IPS DF 6.9 (cell line): ENCODE data around the gene NOL6.
"Not testable (repeated sequence)": the region's sequence is repeated elsewhere in the genome, so short reads cannot be mapped to it uniquely, and the experiment has no call there.

Experiments used
- DNase-seq: peaks from one replicate; pipeline ENCODE4 v3.0.0-alpha.2; 2013; ENCODE audit warnings: low read depth, low spot score
- H3K27ac ChIP-seq: one replicate; pipeline ENCODE4 v1.5.1; 2013; ENCODE audit warnings: low read length, control low read depth
- H3K27me3 ChIP-seq: 2 replicates; pipeline ENCODE4 v1.6.1; 2013; ENCODE audit warnings: mild to moderate bottlenecking, low read length; ENCODE audit not compliant: control insufficient read depth, insufficient read depth
- H3K36me3 ChIP-seq: 2 replicates; pipeline ENCODE4 v1.6.1; 2013; ENCODE audit warnings: low read length; ENCODE audit not compliant: control insufficient read depth, insufficient read depth
- H3K4me1 ChIP-seq: 2 replicates; pipeline ENCODE4 v1.6.1; 2013; ENCODE audit warnings: low read length; ENCODE audit not compliant: control insufficient read depth, insufficient read depth
- H3K4me3 ChIP-seq: 2 replicates; pipeline ENCODE4 v1.5.1; 2013; ENCODE audit warnings: mild to moderate bottlenecking, low read length
- H3K9me3 ChIP-seq: 2 replicates; pipeline ENCODE4 v1.6.1; 2013; ENCODE audit warnings: low read length, inconsistent platforms; ENCODE audit not compliant: control insufficient read depth, insufficient read depth
- WGBS: extraction: QIAGEN DNeasy Blood & Tissue Kit; methylation state at CpG from one replicate; pipeline ENCODE4 v1.1.7; 2013; ENCODE audit warnings: mixed read lengths, missing lambda C conversion rate; ENCODE audit not compliant: insufficient read length, insufficient coverage; 5-methylcytosine and 5-hydroxymethylcytosine counted together

The NOL6 gene

DNA sequence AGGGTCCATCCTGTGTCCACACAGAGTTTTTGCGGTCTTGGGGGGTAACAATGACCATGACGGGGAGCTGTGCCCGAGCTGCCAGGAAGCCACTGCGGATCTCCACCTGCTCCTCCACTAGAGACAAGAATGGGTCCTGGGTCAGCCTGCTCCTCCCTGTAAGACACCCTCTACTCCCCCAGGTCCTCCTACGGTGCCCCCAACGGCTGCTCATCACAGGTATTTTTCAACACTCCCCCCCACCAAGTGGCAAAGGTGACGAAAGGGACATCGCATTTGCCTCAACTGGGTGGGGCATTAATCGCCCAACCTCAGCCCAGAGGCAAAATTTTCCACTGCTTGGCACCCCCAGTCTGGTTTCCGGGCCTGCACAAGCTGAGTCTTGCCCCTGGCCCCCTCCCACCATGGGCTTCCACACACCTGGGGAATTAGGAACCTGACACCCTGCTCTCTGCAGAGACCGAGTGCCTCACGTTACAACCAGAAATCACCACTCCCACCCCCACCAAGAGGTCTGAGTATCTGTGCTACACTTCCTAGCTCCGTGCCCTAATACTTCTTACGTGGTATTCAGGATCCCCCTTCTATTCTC is 9.6 kb downstream of the NOL6 start:
- H3K36me3 ChIP-seq = peaks cover 64% of the 10 kb centered on the region
- H3K27me3 ChIP-seq = no peaks in the 10 kb centered on the region
- no peaks in the 10 kb centered on the region for H3K4me1 ChIP-seq
- DNase-seq = no peak
- no peak overlapping the region for H3K27ac ChIP-seq
- WGBS = no CpG with 5 or more reads among the region's 14 CpGs
- no peaks in the 10 kb centered on the region for H3K9me3 ChIP-seq
- no peak overlapping the region for H3K4me3 ChIP-seq

DNA sequence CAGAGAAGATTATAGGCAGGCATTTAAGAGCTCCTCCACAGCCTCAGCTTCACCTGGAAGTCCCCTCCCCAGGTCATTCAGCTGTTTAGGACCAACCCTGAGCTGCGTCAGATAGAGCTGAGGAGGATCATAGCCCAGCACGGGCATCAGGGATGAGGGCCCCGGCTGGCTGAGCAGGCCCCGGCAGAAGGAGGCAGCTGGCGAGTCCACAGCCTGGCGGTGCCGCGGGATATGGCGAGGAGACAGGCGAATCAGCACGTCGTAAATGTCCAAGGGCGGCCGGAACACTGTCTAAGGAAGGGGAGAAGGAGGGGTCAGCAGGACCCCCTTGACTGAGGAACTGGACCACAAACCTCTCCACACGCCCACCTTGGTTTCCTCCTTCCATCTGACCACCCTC is 10.6 kb downstream of the NOL6 start:
- Histone ChIP-seq H3K4me3 (no peak overlapping the region), H3K27me3 (no peaks in the 10 kb centered on the region), H3K36me3 (peaks cover 56% of the 10 kb centered on the region), H3K4me1 (no peaks in the 10 kb centered on the region), H3K9me3 (no peaks in the 10 kb centered on the region), H3K27ac (no peak overlapping the region)
- no CpG with 5 or more reads among the region's 15 CpGs for WGBS
- no peak for DNase-seq

DNA sequence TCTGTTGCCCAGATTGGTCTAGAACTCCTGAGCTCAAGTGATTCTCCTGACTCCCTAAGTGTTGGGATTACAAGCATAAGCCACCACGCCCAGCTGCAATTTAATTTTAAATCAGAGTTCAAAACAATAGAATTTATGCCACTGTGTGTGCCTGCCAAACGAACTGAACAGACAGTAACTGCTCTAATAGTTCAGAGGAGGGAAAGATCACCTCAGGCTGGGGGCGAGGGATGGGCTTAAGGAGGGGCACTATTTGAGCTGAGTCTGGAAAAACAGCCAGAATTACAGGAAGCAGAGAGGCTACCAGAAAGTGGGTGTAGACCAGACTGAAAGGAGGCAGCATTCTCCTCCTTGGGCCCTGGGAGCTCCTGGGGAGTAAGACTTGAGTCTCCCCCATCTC is 12.2 kb downstream of the NOL6 start:
- H3K4me1 ChIP-seq = no peaks in the 10 kb centered on the region
- DNase-seq = no peak
- H3K4me3 ChIP-seq = no peak overlapping the region
- H3K27ac ChIP-seq = no peak overlapping the region
- H3K36me3 ChIP-seq = peaks cover 43% of the 10 kb centered on the region
- H3K9me3 ChIP-seq = no peaks in the 10 kb centered on the region
- H3K27me3 ChIP-seq = no peaks in the 10 kb centered on the region
- no CpG with 5 or more reads among the region's 3 CpGs for WGBS

DNA sequence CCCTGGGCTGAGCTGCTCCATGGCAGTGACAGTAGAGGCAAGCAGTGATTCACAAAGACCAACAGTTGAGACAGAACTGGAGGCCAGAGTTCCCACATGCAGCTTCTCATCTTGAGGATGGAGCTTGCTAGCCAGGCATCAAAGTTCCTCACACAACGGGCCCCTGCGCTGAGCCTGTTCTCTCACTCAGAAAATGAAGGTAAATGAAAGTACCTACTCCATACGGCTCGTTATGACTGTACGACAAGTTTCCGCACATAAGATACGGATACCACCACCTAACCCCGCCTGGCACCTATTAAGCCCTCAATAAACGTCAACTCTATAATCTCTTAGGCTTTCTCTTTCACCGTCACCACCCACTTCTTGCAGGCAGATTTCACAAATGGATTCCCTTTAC is 12.9 kb downstream of the NOL6 start:
- no peaks in the 10 kb centered on the region for H3K4me1 ChIP-seq
- no peak overlapping the region for H3K27ac ChIP-seq
- H3K27me3 ChIP-seq = no peaks in the 10 kb centered on the region
- 100% methylated on average over 2 of the region's 10 CpGs for WGBS
- no peak overlapping the region for H3K4me3 ChIP-seq
- H3K9me3 ChIP-seq = no peaks in the 10 kb centered on the region
- DNase-seq = no peak
- H3K36me3 ChIP-seq = peaks cover 37% of the 10 kb centered on the region

DNA sequence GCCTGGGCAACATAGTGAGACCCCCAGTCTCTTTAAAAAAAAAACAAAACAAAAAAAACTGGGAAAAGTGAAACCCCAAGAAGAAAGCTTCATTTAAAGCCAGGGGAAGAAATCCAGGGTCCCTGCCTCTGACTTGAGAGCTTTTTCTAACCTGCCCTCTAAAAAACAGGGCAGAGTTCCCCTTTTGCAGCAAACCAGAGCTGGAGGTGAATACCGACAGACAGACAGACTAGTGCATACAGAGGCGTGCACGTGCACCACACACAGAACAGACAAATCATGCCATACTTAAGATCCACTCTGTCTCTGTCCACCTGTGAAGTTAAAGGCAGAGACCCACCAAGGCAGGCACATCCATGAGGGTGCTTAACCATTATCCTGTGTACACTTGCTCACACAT is 14.6 kb downstream of the NOL6 start:
- Histone ChIP-seq H3K27me3 (no peaks in the 10 kb centered on the region), H3K9me3 (no peaks in the 10 kb centered on the region), H3K4me3 (no peak overlapping the region), H3K4me1 (no peaks in the 10 kb centered on the region), H3K27ac (no peak overlapping the region), H3K36me3 (peaks cover 24% of the 10 kb centered on the region)
- DNase-seq = no peak
- no CpG with 5 or more reads among the region's 3 CpGs for WGBS

DNA sequence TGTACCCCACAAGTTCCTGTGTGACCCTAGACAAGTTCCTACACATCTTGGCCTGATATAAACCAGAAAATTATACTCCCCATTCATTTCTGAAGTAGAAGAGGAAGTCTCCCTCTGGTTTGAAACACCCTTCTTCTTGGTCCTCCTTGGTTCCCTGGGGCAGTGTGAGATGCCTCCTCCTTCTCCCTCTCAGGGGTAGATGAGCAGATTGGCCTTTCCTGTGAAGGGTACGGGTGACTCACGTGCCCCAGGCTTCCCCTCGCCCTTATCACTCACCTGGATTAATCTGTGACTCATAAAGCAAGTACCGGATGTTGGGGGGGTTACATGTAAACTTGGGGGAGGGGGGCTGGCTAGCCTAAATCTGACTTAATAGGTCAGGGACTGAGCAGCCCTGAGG is 15.3 kb downstream of the NOL6 start:
- no CpG with 5 or more reads among the region's 4 CpGs for WGBS
- Histone ChIP-seq H3K4me1 (no peaks in the 10 kb centered on the region), H3K9me3 (no peaks in the 10 kb centered on the region), H3K4me3 (no peak overlapping the region), H3K36me3 (peaks cover 18% of the 10 kb centered on the region), H3K27me3 (no peaks in the 10 kb centered on the region), H3K27ac (no peak overlapping the region)
- no peak for DNase-seq

DNA sequence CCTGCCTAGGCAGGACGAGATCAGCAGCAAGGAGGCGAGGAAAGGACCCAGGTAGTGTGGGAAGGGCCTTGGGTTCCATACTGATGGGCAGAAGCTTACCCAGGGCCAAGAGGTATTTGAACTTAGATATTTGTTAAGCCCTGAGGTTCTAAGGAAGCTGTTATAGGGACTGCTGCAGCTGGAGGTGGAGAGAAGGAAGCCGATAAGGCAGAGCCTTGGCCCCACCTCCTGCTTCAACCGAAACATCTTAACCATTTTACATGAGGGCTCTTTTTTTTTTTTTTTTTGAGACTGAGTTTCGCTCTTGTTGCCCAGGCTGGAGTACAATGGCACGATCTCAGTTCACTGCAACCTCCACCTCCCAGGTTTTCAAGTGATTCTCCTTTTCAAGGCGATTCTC is 17.8 kb downstream of the NOL6 start:
- Histone ChIP-seq H3K4me1 (peaks cover 2% of the 10 kb centered on the region; the same call in 1 of the 2 replicates), H3K9me3 (no peaks in the 10 kb centered on the region), H3K36me3 (no peaks in the 10 kb centered on the region), H3K27ac (no peak overlapping the region), H3K4me3 (no peak overlapping the region), H3K27me3 (no peaks in the 10 kb centered on the region)
- no CpG with 5 or more reads among the region's 7 CpGs for WGBS
- no peak for DNase-seq

DNA sequence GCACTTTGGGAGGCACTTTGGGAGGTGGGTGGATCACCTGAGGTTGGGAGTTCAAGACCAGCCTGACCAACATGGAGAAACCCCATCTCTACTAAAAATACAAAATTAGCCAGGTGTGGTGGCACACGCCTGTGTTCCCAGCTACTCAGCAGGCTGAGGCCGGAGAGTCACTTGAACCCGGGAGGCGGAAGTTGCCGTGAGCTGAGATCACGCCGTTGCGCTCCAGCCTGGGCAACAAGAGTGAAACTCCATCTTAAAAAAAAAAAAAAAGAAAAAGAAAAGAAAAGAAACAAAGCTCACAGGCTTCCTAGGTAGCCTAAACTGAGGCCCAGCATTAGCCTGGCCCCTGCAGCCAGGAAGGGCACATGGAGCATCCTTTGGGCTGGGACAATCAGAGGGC is 18.3 kb downstream of the NOL6 start:
- not testable (repeated sequence) for H3K27ac ChIP-seq, H3K4me1 ChIP-seq, H3K4me3 ChIP-seq, H3K9me3 ChIP-seq, H3K27me3 ChIP-seq, H3K36me3 ChIP-seq, DNase-seq
- WGBS = no CpG with 5 or more reads among the region's 8 CpGs

DNA sequence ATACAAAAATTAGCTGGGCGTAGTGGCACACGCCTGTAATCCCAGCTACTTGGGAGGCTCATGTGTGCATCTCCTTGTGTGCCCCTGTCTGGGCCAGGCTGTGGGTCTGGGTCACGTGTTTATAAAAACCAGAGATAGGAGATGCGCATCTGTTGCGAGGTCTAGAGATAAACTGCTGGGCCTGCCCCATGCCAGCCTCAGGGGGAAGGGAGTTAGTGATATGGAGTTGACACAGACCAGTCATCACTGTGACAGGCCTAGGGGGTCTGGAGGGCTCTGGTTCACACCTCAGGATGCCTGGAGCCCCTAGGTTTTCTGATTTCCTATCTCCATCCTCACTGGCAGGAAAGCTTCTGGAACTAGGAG is 19.1 kb downstream of the NOL6 start:
- DNase-seq, H3K27ac ChIP-seq, H3K4me1 ChIP-seq, H3K4me3 ChIP-seq, H3K9me3 ChIP-seq, H3K36me3 ChIP-seq, H3K27me3 ChIP-seq: not testable (repeated sequence)
- no CpG with 5 or more reads among the region's 5 CpGs for WGBS

DNA sequence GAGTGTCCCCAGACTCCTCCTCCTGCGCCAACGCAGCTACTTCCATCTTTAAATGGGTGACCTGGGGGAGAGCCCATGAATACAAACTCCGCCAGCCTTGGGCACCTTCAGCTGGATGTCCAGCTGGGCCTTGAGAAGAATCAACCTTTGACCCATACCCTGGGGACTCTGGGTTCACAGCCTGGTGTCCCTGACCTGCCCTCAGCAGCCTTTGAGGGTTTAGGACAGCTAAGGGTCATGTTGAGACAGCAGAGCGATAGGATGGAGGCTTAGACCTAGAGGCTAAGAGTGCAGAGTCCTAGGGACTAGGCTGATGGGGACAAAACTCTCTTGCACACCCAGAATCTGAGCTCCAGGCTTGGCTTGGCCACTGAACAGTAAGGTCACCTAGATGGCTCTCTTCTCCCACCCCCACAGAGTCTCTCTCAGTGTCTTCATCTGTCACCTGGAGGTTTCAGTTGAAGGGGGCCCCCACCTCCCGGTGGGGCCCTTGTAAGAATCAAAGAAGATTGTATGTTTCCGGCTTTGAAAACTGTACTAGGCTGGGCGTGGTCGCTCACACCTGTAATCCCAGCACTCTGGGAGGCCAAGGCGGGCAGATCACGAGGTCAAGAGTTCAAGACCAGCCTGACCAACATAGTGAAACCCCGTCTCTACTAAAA is 19.6 kb downstream of the NOL6 start:
- no peaks in the 10 kb centered on the region for H3K27me3 ChIP-seq
- WGBS = no CpG with 5 or more reads among the region's 11 CpGs
- H3K36me3 ChIP-seq = no peaks in the 10 kb centered on the region
- H3K27ac ChIP-seq = no peak overlapping the region
- H3K9me3 ChIP-seq = no peaks in the 10 kb centered on the region
- H3K4me1 ChIP-seq = peaks cover 2% of the 10 kb centered on the region; the same call in 1 of the 2 replicates
- DNase-seq = no peak
- H3K4me3 ChIP-seq = no peak overlapping the region

DNA sequence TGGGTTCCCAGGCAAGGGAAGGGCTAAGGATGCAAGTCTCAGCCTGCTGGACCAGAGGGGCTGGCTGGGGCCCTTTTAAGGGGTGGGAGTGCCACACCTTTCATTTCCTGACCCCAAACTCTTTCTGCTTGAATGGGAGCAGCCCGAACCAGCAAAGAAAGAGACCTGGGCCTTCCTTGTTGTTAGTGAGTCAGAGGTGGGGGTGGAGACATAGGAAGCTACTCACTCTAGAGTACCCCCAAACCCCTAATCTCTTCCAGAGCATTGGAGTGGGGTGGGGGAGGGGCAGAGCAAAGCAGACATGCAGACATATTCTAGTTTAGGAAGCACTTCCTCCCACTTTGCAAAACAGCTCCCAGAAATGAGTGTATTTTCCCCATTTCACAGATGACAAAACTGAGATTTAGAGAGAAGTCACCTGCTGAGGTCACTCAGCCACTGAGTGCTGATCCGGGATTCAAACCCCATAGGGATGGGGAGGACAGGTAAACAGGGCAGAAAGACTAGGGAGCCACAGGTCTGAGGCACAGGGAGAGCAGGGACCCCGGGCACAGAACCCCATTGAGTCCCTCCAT is 20.4 kb downstream of the NOL6 start:
- H3K4me3 ChIP-seq = no peak overlapping the region
- no CpG with 5 or more reads among the region's 3 CpGs for WGBS
- peaks cover 2% of the 10 kb centered on the region; the same call in 1 of the 2 replicates for H3K4me1 ChIP-seq

More for the DNA sequence above, 20.4 kb downstream of the NOL6 start:
- Histone ChIP-seq H3K27ac (no peak overlapping the region), H3K36me3 (no peaks in the 10 kb centered on the region), H3K9me3 (no peaks in the 10 kb centered on the region), H3K27me3 (no peaks in the 10 kb centered on the region)
- DNase-seq = no peak
